ENCODE results near the gene FMNL1.
"Not testable (repeated sequence)": the region's sequence is repeated elsewhere in the genome, so short reads cannot be mapped to it uniquely, and the experiment has no call there.

Gene FMNL1

DNA sequence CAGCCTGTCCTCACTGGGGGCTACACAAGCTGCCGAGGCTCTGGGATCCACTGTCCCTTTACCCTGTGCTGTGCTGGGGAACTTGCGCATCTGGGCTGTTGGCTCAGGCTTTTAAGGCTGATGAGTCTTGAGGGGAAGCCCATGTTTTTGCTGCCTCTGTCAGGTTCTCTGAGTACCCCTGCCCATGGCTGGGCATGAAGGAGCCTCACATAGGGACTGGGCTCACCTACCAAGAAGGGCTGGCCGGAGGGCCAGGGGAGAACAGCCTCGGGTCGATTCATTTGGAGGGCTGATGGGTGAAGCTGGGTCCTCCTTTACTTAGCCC, 14.6 kb downstream of the FMNL1 start:
- DNase-seq, result no peak

- no peak for DNase-seq
Measured at GRCh38 chr17:45237686-45238085, 16.0 kb downstream of the FMNL1 start.

DNA sequence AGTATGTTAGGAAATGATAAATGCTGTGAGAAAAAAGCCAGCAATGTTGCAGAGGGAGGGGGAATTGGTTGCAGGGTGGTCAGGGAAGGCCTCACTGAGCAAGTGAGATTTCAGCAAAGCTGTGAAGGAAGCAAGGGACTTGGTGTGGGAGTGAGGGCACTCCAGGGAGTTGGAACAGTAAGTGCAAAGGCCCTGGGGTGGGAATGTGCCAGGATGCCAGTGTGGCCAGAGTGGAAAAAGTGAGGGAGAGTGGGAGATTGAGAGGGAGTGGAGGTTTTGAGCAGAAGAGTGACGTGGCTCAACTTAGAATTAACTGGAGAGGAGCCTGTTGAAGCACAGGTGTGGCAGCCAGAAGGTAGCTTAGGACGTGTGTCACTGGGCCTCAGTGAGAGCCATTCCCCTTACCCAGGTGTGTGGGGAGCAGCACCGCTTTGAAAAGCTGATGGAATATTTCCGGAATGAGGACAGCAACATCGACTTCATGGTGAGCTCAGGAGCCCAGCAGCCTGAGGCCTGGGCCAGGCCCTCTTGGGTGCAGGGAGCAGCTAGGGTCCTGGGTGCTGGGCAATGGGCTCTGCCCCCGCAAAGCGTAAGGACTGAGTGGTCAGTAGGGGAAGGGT, 16.6 kb downstream of the FMNL1 start:
- DNase-seq, result no peak

DNA sequence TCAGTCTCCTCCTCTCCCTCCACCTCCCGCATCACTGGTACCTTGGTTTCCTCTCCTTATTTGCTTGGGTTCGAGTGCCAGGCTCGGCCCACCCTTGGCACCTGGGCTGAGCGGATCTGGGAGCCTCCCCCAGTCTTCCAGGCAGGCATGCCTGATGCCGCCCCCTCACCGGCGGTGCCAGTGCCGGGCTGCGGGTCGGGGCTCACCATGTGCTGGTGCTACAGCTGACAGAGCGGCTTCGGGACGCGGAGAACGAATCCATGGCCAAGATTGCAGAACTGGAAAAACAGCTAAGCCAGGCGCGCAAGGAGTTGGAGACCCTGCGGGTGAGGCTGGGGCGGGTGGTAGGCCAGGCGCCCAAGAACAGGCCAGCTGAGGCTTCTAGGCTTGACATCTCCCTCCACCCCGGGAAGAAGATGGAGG, 19.2 kb downstream of the FMNL1 start:
- DNase-seq, result no peak

DNA sequence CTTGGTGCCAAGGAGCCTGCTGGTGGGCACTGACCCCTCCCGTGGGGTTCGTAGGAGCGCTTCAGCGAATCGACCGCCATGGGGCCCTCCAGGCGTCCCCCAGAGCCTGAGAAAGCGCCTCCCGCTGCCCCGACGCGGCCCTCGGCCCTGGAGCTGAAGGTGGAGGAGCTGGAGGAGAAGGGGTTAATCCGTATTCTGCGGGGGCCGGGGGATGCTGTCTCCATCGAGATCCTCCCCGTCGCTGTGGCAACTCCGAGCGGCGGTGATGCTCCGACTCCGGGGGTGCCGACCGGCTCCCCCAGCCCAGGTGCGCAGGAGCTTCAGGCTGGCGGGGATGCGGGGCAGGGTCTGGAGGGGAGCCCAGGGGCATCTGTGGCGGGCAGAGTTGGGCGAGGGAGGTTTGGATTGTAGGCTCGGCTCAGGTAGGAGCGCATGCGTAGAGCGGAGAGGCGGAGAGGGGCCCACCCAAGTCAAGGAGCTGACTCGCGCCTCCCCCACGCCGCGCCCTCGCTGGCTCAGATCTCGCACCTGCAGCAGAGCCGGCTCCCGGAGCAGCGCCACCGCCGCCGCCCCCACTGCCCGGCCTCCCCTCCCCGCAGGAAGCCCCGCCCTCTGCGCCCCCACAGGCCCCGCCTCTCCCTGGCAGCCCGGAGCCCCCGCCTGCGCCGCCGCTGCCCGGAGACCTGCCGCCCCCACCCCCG, 19.8 kb downstream of the FMNL1 start:
- no peak for DNase-seq

DNA sequence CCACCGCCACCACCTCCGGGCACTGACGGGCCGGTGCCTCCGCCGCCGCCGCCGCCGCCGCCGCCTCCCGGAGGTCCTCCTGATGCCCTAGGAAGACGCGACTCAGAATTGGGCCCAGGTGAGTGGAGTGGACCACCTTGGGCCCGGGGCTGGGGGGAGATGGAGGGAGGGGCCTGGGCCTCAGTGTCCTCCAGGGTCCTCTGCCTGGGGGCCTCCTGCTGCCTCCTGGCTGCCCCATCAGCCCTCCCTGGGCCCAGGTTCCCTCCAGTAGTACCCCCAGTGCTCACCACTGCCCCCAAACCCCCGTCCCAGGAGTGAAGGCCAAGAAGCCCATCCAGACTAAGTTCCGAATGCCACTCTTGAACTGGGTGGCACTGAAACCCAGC, 20.3 kb downstream of the FMNL1 start:
- no peak for DNase-seq

DNA sequence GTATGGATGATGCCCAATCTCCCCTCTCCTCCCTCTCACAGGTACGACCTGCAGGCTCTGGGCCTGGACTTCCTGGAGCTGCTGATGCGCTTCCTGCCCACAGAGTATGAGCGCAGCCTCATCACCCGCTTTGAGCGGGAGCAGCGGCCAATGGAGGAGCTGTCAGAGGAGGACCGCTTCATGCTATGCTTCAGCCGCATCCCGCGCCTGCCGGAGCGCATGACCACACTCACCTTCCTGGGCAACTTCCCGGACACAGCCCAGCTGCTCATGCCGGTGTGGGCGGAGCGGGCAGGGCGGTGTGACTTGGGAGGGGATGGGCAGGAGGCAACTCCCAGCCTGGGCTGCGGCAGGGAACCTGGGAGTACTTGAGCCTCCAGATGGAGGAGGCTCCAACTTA, 22.1 kb downstream of the FMNL1 start:
- DNase-seq, result no peak

DNA sequence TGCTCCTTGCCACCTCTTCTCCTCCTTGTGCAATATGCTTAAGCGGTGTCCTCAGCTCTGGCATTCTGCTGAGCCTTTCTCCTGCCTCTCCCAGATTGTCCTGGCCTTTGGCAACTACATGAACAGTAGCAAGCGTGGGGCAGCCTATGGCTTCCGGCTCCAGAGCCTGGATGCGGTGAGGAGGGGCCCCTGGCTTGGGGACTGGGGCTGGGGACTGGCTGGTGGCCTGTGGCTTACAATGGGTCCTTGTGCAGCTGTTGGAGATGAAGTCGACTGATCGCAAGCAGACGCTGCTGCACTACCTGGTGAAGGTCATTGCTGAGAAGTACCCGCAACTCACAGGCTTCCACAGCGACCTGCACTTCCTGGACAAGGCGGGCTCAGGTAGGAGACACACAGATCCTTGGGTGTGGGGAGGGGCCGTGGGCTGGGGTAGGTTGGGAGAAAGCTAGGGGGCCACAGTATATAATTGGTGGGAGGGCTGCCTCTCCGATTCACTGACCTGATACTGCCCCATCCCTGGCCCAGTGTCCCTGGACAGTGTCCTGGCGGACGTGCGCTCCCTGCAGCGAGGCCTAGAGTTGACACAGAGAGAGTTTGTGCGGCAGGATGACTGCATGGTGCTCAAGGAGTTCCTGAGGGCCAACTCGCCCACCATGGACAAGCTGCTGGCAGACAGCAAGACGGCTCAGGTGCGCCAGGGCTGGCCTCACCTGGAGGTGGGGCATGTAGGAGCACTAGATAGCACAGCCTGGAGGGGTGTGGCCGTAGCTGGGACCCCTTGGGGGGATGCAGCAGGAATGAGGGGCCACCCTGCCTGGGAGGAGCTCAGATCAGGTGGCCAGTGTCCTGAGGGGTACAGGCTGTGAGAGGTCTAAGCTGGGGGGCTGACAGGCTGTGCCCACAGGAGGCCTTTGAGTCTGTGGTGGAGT, 23.3 kb downstream of the FMNL1 start:
- no peak for DNase-seq

GRCh38 chr17:45246338-45246737, 24.7 kb downstream of the FMNL1 start:
- DNase-seq, result no peak

- DNase-seq, result no peak
Measured at GRCh38 chr17:45246861-45247428, 25.3 kb downstream of the FMNL1 start.

DNA sequence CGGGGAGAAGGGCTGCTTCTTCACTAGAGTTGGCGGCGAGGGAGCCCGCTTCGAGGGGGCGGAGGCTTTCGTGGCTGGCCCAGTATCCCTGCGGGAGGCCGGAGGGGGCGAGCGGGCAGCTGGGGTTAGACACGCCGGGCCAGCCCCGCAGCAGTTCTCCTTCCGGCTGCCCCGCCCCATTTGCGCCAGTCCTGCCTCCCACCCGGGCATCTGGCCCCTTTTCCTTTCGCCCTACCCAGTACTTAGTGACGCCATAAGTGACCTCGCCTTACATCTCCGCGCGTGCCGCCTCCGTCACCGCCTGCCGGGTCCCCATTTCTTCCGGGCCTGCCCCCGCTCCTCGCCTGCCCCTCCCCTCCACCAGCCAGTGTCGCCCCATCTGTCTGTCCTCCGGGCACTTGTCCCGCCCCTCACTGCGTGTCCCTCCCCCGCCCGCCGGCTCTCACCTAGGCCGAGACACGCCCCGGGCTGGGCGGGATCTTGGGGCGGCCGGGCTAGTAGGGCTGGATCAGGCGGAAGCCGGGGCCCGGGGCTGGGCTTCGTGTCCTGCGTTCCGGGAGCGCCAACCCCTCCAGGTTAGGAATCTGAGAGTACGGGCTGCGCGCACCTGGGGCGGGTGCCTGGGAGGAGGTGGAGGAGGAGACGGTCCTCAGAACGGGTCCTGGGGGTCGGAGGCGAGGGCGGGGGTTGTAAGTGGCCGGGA, 25.9 kb downstream of the FMNL1 start:
- peak; percentile 98 for DNase-seq

DNA sequence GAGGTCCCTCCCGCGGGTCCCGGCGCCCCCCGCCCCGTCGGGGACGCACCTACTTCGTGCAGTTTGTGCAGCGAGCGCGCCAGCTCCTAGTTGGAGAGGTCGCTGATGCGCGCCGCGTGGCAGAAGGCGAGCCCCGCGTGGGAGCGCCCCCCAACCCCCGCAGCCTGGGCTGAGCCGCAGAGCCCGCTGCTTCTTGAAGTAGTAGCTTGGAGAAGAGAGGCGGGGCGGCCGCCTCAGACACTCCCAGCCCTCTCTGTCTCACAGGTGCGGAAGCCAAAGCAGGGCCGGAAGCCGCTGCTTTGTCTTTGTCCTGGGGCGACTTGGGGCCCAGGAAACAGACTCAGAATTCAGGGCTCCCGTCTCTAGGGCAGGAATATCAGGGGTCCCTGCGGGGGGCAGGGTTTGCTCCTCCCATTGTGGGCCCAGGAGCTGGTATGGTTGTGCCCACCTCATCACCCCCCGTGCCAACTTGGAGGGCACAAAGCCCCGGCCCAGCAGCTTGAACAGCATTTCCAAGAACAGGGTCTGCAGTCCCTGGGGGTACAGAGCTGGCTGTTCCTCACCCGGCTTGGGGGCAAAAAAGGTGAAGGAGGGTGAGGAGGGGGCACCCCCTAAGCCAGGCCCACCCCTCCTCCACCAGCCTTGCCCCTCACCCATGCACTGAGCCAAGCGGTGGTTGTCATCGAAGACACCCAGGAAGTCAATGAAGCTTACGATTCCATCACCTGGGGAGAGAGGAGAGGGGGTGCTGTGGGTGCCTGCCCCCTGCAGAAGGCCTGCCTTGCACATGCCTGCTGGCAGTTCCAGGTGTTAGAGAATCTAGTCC, 26.7 kb downstream of the FMNL1 start:
- DNase-seq, result peak; percentile 80

GRCh38 chr17:45251931-45252330, 30.2 kb downstream of the FMNL1 start:
- no peak for DNase-seq

DNA sequence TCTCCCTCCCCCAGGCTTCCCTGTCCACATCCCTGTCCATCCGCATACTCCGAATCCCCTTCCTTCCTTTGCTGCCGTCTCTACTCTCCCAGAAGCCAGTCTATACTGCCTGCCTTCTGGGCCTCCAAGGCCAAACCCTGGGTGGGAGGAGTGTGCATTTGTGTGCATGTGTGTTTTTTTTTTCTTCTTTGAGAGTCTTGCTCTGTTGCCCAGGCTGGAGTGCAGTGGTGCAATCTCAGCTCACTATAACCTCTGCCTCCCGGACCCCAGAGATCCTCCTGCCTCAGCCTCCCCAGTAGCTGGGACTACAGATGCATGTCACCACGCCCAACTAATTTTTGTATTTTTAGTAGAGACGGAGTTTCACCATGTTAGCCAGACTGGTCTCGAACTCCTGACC, 31.6 kb downstream of the FMNL1 start:
- not testable (repeated sequence) for DNase-seq

DNA sequence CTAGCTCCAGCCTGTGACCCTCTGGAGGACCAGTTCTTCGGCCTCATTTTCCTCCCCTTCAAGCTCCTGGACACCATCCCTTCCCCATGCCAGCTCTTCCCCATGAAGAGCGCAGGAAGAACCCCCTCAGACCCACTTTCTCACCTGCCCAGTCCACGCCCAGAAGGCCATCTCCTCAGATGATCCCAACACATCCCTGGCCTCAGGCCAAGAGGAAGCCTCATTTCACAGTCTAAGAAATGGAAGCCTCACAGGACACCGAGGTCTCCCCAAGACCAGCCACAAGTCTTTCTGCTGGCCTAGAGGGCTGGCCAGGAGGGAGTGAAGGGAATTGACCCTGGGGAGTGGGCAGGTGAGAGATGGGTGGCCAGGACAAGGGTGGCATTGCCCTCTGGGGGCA, 32.2 kb downstream of the FMNL1 start:
- no peak for DNase-seq

GRCh38 chr17:45255358-45255757, 33.7 kb downstream of the FMNL1 start:
- no peak for DNase-seq

DNA sequence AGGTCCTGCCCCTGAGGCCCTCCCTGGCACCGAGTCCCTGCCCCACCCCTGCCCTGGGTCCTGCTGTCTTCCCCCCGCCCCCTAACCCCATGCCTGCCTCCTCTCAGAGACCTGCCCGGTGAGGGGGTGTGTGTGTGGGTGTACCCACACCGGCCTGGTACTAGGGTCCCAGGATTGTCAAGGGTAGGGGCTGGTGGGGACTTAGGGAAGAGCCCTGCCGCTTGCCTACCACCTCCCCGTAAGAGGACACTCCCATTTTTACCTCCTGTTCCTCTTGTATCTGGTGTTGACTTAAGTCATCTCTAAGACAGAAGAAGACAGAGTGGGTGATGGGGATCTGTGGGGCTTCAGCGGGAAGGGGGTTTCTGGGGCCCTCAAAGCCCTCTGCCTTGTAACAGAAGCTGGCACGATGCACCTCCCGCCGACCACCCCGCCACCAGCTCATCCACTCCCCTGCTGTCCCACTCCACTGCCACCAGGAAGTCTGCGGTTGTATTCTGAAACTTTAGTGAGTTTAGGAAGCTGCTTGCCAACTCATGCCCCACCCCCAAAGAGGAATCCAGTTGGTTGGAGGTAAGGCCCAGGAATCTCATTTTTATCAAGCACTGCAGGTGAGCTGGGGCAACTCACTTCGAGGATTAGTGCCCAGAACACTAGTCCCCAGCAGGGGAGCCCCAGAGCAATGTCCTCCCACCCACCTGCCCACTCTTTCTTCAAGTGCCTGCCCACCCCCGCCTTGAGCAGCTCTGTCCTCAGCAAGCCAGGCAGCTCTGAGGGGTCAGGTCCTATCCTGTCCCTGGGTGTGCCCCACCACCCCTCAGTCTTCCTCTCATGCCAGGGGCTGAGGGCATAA, 34.7 kb downstream of the FMNL1 start:
- DNase-seq, result no peak

GRCh38 chr17:45257115-45257514, 35.4 kb downstream of the FMNL1 start:
- no peak for DNase-seq

- no peak for DNase-seq
Measured at GRCh38 chr17:45258981-45259380, 37.3 kb downstream of the FMNL1 start.

DNA sequence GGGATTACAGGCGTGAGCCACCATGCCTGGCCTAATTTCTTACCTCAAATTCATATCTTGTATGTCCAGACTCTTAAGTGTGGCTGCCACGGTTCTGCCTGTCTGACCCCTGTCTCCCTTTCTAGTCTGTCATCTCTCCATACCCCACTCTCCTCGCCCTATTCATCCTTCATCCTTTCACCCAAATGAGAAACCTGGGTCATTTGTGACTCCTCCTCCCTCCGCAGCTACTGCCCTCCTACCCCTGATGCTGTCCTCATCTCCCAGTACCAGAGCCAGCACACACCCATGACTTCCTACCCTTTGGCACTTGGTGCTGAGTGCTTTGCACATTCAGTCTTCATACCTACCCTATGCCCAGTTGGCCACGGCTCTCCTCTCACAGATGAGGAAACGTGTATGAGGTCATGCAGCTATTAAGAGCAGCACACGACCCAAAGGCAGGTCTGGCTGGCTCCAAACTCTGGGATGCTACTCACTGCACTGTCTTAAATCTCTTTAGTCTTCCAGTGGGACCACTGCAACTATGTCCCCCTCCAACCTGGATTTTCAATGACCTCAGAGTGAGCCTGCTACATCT, 38.6 kb downstream of the FMNL1 start:
- no peak for DNase-seq
